HEK293T (cell line): ENCODE results near the gene EDC3.

Experiments
- ARNT ChIP-seq: fragments of 450-650 bp; IDR thresholded peaks from 2 replicates; pipeline ENCODE4 v1.6.1; 2017; ENCODE audit warnings: mild to moderate bottlenecking
- CTBP1 ChIP-seq: fragments of 450-650 bp; IDR thresholded peaks from 2 replicates; pipeline ENCODE4 v1.6.1; 2016; ENCODE audit warnings: borderline replicate concordance
- ELF4 ChIP-seq: fragments of 450-650 bp; IDR thresholded peaks from 2 replicates; pipeline ENCODE4 v1.6.1; 2017; ENCODE audit warnings: antibody characterized with exemption
- FOXA1 ChIP-seq: fragments of 450-650 bp; IDR thresholded peaks from 2 replicates; pipeline ENCODE4 v1.6.1; 2016; ENCODE audit warnings: mild to moderate bottlenecking
- FOXK2 ChIP-seq: fragments of 450-650 bp; IDR thresholded peaks from 2 replicates; pipeline ENCODE4 v1.6.1; 2016; ENCODE audit warnings: mild to moderate bottlenecking
- FOXM1 ChIP-seq: fragments of 450-650 bp; IDR thresholded peaks from 2 replicates; pipeline ENCODE4 v1.6.1; 2017; ENCODE audit warnings: mild to moderate bottlenecking, borderline replicate concordance
- LEF1 ChIP-seq: fragments of 450-650 bp; IDR thresholded peaks from 2 replicates; pipeline ENCODE4 v1.6.1; 2017; ENCODE audit warnings: mild to moderate bottlenecking, borderline replicate concordance
- NFRKB ChIP-seq: fragments of 450-650 bp; IDR thresholded peaks from 2 replicates; pipeline ENCODE4 v1.6.1; 2016; ENCODE audit warnings: mild to moderate bottlenecking, moderate library complexity
- SP1 ChIP-seq: fragments of 450-650 bp; IDR thresholded peaks from 2 replicates; pipeline ENCODE4 v1.6.1; 2017
- ZNF384 ChIP-seq: fragments of 450-650 bp; IDR thresholded peaks from 2 replicates; pipeline ENCODE4 v1.6.1; 2016

- TF ChIP-seq ZNF384 = no peak
- TF ChIP-seq ELF4 = no peak
- TF ChIP-seq ARNT = no peak
- TF ChIP-seq FOXA1 = no peak
- TF ChIP-seq FOXK2 = no peak
- no peak for TF ChIP-seq SP1
- no peak for TF ChIP-seq NFRKB
- TF ChIP-seq LEF1 = no peak
- TF ChIP-seq CTBP1 = no peak
- no peak for TF ChIP-seq FOXM1
Measured at GRCh38 chr15:74618841-74619596, 76.8 kb downstream of the EDC3 start.
